ENCODE data around the gene MYRF.

Gene MYRF

DNA sequence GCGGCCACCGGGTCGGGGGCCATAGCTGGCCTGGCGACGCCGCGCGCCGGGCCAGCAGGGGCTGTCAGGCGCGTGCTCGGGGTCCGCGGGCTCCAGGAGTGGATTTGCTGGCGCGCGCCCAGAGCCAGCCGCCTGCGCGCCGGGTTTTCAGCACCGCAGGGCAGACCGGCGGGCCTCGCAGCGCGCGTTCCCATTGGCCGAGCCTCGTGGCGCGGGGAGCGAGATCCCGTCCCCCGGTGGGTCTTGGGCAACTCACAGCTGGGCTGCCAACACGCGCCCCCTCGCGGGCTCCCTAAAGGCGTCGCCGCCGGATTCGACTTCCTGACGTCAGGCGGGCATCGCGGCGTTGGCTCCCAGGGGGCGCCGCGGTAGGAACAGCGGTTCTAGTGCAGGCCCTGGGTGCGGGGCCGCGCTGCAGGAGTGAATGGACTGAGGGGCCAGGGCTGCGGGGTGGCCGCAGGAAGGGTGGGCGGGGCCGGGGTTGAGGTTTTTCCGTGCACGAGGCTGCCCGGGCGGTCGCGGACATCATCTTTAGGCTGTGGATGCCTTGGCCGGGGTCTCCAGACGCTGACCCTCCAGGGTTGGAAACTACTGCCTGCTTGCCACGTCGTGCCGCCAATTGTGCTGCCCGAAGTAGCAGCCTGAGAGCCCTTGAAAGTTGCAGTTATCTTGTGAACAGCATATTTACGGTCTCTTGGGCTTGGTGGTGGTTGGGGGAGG, 64.5 kb downstream of the MYRF start, which contains the start of gene FADS1 (continued):
- TF ChIP-seq, protein P1, sequence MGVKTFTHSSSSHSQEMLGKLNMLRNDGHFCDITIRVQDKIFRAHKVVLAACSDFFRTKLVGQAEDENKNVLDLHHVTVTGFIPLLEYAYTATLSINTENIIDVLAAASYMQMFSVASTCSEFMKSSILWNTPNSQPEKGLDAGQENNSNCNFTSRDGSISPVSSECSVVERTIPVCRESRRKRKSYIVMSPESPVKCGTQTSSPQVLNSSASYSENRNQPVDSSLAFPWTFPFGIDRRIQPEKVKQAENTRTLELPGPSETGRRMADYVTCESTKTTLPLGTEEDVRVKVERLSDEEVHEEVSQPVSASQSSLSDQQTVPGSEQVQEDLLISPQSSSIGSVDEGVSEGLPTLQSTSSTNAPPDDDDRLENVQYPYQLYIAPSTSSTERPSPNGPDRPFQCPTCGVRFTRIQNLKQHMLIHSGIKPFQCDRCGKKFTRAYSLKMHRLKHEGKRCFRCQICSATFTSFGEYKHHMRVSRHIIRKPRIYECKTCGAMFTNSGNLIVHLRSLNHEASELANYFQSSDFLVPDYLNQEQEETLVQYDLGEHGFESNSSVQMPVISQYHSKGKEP (tag by site-specific recombination; IDR thresholded peaks at IDR 0.05) = no peak
- TF ChIP-seq ZNF792 (tag by site-specific recombination; IDR thresholded peaks at IDR 0.05) (no peak), TCF7L2 (IDR thresholded peaks at IDR 0.05; ENCODE audit: borderline replicate concordance, low read depth, low read length) (no peak), ZNF10 (tag by site-specific recombination; IDR thresholded peaks at IDR 0.05) (no peak), GLIS2 (tag by site-specific recombination; IDR thresholded peaks at IDR 0.05) (peak; percentile 97), ZNF544 (tag by site-specific recombination; IDR thresholded peaks at IDR 0.05) (no peak), ZNF239 (tag by site-specific recombination; IDR thresholded peaks at IDR 0.05) (no peak), ZNF335 (tag by site-specific recombination; conservative IDR thresholded peaks at IDR 0.05) (peak; percentile 15; the same call in 1 of the 2 replicates), GFI1B (tag by site-specific recombination; IDR thresholded peaks at IDR 0.05) (no peak), MZF1 (tag by site-specific recombination; IDR thresholded peaks at IDR 0.05; ENCODE audit: borderline replicate concordance) (no peak), ZNF561 (tag by site-specific recombination; IDR thresholded peaks at IDR 0.05; ENCODE audit: borderline replicate concordance) (peak; percentile 74; the same call in 1 of the 2 replicates), PBX3 (CRISPR knock-in tag; IDR thresholded peaks at IDR 0.05) (no peak), ZNF214 (tag by site-specific recombination; IDR thresholded peaks at IDR 0.05; ENCODE audit: borderline replicate concordance) (no peak), KLF9 (tag by site-specific recombination; IDR thresholded peaks at IDR 0.05; ENCODE audit: low read depth) (peak; percentile 18; the same call in 1 of the 2 replicates), ZNF623 (tag by site-specific recombination; IDR thresholded peaks at IDR 0.05) (no peak), ZNF433 (tag by site-specific recombination; IDR thresholded peaks at IDR 0.05; ENCODE audit: low read depth) (no peak), ZNF24 (tag by site-specific recombination; IDR thresholded peaks at IDR 0.05) (no peak), ZNF175 (tag by site-specific recombination; IDR thresholded peaks at IDR 0.05) (no peak)
- TF ChIP-seq, protein P2, sequence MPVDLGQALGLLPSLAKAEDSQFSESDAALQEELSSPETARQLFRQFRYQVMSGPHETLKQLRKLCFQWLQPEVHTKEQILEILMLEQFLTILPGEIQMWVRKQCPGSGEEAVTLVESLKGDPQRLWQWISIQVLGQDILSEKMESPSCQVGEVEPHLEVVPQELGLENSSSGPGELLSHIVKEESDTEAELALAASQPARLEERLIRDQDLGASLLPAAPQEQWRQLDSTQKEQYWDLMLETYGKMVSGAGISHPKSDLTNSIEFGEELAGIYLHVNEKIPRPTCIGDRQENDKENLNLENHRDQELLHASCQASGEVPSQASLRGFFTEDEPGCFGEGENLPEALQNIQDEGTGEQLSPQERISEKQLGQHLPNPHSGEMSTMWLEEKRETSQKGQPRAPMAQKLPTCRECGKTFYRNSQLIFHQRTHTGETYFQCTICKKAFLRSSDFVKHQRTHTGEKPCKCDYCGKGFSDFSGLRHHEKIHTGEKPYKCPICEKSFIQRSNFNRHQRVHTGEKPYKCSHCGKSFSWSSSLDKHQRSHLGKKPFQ (tag by site-specific recombination; IDR thresholded peaks at IDR 0.05) = no peak
- TF ChIP-seq, protein P3, sequence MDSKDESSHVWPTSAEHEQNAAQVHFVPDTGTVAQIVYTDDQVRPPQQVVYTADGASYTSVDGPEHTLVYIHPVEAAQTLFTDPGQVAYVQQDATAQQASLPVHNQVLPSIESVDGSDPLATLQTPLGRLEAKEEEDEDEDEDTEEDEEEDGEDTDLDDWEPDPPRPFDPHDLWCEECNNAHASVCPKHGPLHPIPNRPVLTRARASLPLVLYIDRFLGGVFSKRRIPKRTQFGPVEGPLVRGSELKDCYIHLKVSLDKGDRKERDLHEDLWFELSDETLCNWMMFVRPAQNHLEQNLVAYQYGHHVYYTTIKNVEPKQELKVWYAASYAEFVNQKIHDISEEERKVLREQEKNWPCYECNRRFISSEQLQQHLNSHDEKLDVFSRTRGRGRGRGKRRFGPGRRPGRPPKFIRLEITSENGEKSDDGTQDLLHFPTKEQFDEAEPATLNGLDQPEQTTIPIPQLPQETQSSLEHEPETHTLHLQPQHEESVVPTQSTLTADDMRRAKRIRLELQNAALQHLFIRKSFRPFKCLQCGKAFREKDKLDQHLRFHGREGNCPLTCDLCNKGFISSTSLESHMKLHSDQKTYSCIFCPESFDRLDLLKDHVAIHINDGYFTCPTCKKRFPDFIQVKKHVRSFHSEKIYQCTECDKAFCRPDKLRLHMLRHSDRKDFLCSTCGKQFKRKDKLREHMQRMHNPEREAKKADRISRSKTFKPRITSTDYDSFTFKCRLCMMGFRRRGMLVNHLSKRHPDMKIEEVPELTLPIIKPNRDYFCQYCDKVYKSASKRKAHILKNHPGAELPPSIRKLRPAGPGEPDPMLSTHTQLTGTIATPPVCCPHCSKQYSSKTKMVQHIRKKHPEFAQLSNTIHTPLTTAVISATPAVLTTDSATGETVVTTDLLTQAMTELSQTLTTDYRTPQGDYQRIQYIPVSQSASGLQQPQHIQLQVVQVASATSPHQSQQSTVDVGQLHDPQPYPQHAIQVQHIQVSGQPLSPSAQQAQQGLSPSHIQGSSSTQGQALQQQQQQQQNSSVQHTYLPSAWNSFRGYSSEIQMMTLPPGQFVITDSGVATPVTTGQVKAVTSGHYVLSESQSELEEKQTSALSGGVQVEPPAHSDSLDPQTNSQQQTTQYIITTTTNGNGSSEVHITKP (tag by site-specific recombination; IDR thresholded peaks at IDR 0.05) = peak; percentile 50
- TF ChIP-seq, protein P4, sequence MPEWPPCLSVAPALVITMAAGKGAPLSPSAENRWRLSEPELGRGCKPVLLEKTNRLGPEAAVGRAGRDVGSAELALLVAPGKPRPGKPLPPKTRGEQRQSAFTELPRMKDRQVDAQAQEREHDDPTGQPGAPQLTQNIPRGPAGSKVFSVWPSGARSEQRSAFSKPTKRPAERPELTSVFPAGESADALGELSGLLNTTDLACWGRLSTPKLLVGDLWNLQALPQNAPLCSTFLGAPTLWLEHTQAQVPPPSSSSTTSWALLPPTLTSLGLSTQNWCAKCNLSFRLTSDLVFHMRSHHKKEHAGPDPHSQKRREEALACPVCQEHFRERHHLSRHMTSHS (tag by site-specific recombination; IDR thresholded peaks at IDR 0.05) = no peak
- TF ChIP-seq, protein P5, sequence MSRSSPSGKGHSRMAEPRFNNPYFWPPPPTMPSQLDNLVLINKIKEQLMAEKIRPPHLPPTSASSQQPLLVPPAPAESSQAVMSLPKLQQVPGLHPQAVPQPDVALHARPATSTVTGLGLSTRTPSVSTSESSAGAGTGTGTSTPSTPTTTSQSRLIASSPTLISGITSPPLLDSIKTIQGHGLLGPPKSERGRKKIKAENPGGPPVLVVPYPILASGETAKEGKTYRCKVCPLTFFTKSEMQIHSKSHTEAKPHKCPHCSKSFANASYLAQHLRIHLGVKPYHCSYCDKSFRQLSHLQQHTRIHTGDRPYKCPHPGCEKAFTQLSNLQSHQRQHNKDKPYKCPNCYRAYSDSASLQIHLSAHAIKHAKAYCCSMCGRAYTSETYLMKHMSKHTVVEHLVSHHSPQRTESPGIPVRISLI (tag by site-specific recombination; IDR thresholded peaks at IDR 0.05) = no peak
- TF ChIP-seq, protein P6, sequence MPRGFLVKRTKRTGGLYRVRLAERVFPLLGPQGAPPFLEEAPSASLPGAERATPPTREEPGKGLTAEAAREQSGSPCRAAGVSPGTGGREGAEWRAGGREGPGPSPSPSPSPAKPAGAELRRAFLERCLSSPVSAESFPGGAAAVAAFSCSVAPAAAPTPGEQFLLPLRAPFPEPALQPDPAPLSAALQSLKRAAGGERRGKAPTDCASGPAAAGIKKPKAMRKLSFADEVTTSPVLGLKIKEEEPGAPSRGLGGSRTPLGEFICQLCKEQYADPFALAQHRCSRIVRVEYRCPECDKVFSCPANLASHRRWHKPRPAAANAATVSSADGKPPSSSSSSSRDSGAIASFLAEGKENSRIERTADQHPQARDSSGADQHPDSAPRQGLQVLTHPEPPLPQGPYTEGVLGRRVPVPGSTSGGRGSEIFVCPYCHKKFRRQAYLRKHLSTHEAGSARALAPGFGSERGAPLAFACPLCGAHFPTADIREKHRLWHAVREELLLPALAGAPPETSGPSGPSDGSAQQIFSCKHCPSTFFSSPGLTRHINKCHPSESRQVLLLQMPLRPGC (tag by site-specific recombination; IDR thresholded peaks at IDR 0.05) = peak; percentile 34; the same call in 1 of the 2 replicates
- TF ChIP-seq, protein P7, sequence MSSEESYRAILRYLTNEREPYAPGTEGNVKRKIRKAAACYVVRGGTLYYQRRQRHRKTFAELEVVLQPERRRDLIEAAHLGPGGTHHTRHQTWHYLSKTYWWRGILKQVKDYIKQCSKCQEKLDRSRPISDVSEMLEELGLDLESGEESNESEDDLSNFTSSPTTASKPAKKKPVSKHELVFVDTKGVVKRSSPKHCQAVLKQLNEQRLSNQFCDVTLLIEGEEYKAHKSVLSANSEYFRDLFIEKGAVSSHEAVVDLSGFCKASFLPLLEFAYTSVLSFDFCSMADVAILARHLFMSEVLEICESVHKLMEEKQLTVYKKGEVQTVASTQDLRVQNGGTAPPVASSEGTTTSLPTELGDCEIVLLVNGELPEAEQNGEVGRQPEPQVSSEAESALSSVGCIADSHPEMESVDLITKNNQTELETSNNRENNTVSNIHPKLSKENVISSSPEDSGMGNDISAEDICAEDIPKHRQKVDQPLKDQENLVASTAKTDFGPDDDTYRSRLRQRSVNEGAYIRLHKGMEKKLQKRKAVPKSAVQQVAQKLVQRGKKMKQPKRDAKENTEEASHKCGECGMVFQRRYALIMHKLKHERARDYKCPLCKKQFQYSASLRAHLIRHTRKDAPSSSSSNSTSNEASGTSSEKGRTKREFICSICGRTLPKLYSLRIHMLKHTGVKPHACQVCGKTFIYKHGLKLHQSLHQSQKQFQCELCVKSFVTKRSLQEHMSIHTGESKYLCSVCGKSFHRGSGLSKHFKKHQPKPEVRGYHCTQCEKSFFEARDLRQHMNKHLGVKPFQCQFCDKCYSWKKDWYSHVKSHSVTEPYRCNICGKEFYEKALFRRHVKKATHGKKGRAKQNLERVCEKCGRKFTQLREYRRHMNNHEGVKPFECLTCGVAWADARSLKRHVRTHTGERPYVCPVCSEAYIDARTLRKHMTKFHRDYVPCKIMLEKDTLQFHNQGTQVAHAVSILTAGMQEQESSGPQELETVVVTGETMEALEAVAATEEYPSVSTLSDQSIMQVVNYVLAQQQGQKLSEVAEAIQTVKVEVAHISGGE (tag by site-specific recombination; conservative IDR thresholded peaks at IDR 0.05; ENCODE audit: low read depth) = no peak
